Esophagus muscularis mucosa (tissue), 4 donors: ENCODE results near the gene GDA. TPM values are rescaled to one million over a fixed set of nuclear protein-coding genes. Genes with fewer than 3 reads are reported as not detected.

Experiments
- DNase-seq: peaks from one replicate; pipeline ENCODE4 v3.0.0-alpha.2; 2017; ENCODE audit errors: extremely low spot score
- H3K27ac ChIP-seq, 4 donors: fragments of 200-600 bp; sonication (generic); replicated peaks in 1 of 4; 1 replicate in 3 of 4; 2 replicates in 1 of 4; pipeline ENCODE4 v1.5.1; 2016 to 2019; ENCODE audit warnings: mild to moderate bottlenecking in 1 of 4
- H3K27me3 ChIP-seq, 4 donors: fragments of 200-600 bp; sonication (generic); one replicate each; pipeline versions ENCODE4 v1.5.1 to v1.6.0; 2016 to 2019
- H3K36me3 ChIP-seq, 4 donors: fragments of 200-600 bp; sonication (generic); one replicate each; pipeline ENCODE4 v1.5.1; 2016 to 2019
- H3K4me1 ChIP-seq, 4 donors: fragments of 200-600 bp; sonication (generic); one replicate each; pipeline ENCODE4 v1.5.1; 2016 to 2019
- H3K4me3 ChIP-seq, 4 donors: fragments of 200-600 bp; sonication (generic); 1 replicate in 2 of 4; 2 replicates in 2 of 4; pipeline ENCODE4 v1.5.1; 2016 to 2019; ENCODE audit warnings: mild to moderate bottlenecking in 4 of 4, moderate library complexity in 1 of 4
- H3K9me3 ChIP-seq, 4 donors: fragments of 200-600 bp; sonication (generic); 1 replicate in 3 of 4; 2 replicates in 1 of 4; pipeline ENCODE4 v1.5.1; 2016 to 2019
- CTCF ChIP-seq, 3 experiments: fragments of 200-600 bp in 2 of 3; fragments of 450-650 bp in 1 of 3; sonication (generic) in 2 of 3; IDR thresholded peaks; one replicate each; pipeline ENCODE4 v1.5.1; 2017 to 2019; ENCODE audit warnings: antibody characterized with exemption in 3 of 3, mild to moderate bottlenecking in 2 of 3, moderate library complexity in 1 of 3
- EP300 ChIP-seq: sonication (generic); formaldehyde crosslinking; IDR thresholded peaks from one replicate; pipeline ENCODE4 v1.6.1; 2017; ENCODE audit warnings: antibody characterized with exemption
- POLR2A ChIP-seq: fragments of 450-650 bp; IDR thresholded peaks from one replicate; pipeline ENCODE4 v1.6.1; 2017; ENCODE audit warnings: antibody characterized with exemption, moderate library complexity, mild to moderate bottlenecking, low read depth
- POLR2AphosphoS5 ChIP-seq, 2 donors: sonication (generic); formaldehyde crosslinking; IDR thresholded peaks; one replicate each; pipeline ENCODE4 v1.6.1; 2017; ENCODE audit warnings: antibody characterized with exemption in 2 of 2
- WGBS: methylation state at CpG from one replicate; pipeline ENCODE4 v1.1.5; 2018; 5-methylcytosine and 5-hydroxymethylcytosine counted together
- intact Hi-C: fragments of 100-400 bp; cut with DNase I; formaldehyde crosslinking; loops from one replicate; pipeline ENCODE4 v1.15.1; 2023
- total RNA-seq, 4 donors: library from RNA; depleted of rRNA; stranded (reverse); fragments of >200 nt; gene quantifications; one replicate each; pipeline versions ENCODE4 v1.1.0 to v1.2.1, GENCODE V29; 2016

The GDA gene
- total RNA-seq, 4 donors from 2014 or later: not detected

- no peak for DNase-seq
- Histone ChIP-seq H3K4me3 (no peak overlapping the region), H3K4me1 (peaks cover 0 to 11% (median 8%) of the 10 kb centered on the region in 4 donors), H3K27me3 (peaks cover 0 to 53% (median 14%) of the 10 kb centered on the region in 4 donors), H3K9me3 (no peaks in the 10 kb centered on the region), H3K27ac (no peak overlapping the region), H3K36me3 (no peaks in the 10 kb centered on the region)
- WGBS: 66% methylated on average over 6 of the region's 6 CpGs
- intact Hi-C loops: no loop called here
- TF ChIP-seq EP300: no peak
- no peak for TF ChIP-seq CTCF (IDR thresholded peaks at IDR 0.05)
- TF ChIP-seq POLR2A: no peak
- no peak for TF ChIP-seq POLR2AphosphoS5 (IDR thresholded peaks at IDR 0.05)
Observed at GRCh38 chr9:72150661-72151060, 1.4 kb downstream of the GDA start.

- Histone ChIP-seq H3K27me3 (peaks cover 0 to 50% (median 14%) of the 10 kb centered on the region in 4 donors), H3K4me3 (no peak overlapping the region), H3K9me3 (no peaks in the 10 kb centered on the region), H3K36me3 (no peaks in the 10 kb centered on the region), H3K4me1 (peaks cover 0 to 11% (median 8%) of the 10 kb centered on the region in 4 donors), H3K27ac (no peak overlapping the region)
- no peak for DNase-seq
- no peak for TF ChIP-seq EP300
- TF ChIP-seq CTCF (IDR thresholded peaks at IDR 0.05): no peak
- no peak for TF ChIP-seq POLR2A
- no peak for TF ChIP-seq POLR2AphosphoS5 (IDR thresholded peaks at IDR 0.05)
- intact Hi-C loops: no loop called here
Observed at GRCh38 chr9:72151104-72151503, 1.9 kb downstream of the GDA start.

GRCh38 chr9:72154468-72155285 is 5.4 kb downstream of the GDA start:
- no peaks in the 10 kb centered on the region for H3K36me3 ChIP-seq
- peaks cover 0 to 22% (median 4%) of the 10 kb centered on the region in 4 donors for H3K27me3 ChIP-seq
- peaks cover 0 to 2% (median 1%) of the 10 kb centered on the region in 4 donors for H3K4me1 ChIP-seq
- H3K4me3 ChIP-seq: no peak overlapping the region
- no peak for TF ChIP-seq EP300
- no peak for TF ChIP-seq CTCF (IDR thresholded peaks at IDR 0.05)
- no peak overlapping the region for H3K27ac ChIP-seq
- intact Hi-C loops: no loop called here
- WGBS: 83% methylated on average over 9 of the region's 9 CpGs
- no peaks in the 10 kb centered on the region for H3K9me3 ChIP-seq
- no peak for DNase-seq

DNA sequence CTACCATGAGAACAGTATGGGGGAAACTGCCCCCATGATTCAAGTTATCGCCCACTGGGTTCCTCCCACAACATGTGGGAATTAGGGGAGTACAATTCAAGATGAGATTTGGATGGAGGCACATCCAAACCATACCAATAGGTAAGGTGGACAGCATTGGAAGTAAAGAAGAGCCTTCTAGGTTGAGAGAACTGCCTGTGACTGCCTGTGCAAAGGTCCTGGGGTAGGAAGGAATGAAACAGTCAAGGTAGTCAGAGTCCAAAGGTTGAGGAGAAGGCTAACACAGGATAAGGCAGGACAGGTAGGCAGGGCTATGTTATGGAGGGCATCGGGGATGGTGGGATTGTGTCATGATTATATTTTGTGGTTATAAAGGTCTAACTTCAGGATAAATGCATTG is 6.1 kb downstream of the GDA start:
- no peaks in the 10 kb centered on the region for H3K9me3 ChIP-seq
- no peak for DNase-seq
- no peaks in the 10 kb centered on the region for H3K4me1 ChIP-seq
- H3K27me3 ChIP-seq: peaks cover 0 to 16% (median 0%) of the 10 kb centered on the region in 4 donors
- no peak for TF ChIP-seq POLR2AphosphoS5 (IDR thresholded peaks at IDR 0.05)
- no peak for TF ChIP-seq EP300
- no peak for TF ChIP-seq CTCF (IDR thresholded peaks at IDR 0.05)
- no peak for TF ChIP-seq POLR2A
- H3K36me3 ChIP-seq: no peaks in the 10 kb centered on the region
- 83% methylated on average over 2 of the region's 2 CpGs for WGBS
- no peak overlapping the region for H3K4me3 ChIP-seq
- intact Hi-C loops: no loop called here
- H3K27ac ChIP-seq: no peak overlapping the region

DNA sequence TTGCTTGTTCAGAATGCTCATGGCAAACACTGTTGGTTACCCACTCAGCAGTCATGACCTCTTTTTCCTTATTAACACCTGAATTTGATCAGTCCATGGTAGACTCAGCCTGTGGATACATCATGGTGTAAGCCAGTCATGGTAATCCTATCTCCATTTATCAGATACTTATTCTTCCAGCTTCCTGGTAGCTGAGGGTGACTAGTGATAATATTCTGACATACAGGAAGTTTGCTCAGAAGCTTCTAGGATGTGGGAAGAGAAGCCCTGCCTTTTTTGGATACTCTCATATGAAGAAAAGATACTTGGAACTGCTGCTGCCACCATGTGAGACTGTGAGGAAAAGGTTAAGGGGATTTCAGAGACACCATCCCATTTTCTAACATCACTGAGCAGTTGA is 7.3 kb downstream of the GDA start:
- H3K36me3 ChIP-seq: no peaks in the 10 kb centered on the region
- no peak for DNase-seq
- H3K4me1 ChIP-seq: no peaks in the 10 kb centered on the region
- TF ChIP-seq EP300 (no peak), POLR2AphosphoS5 (IDR thresholded peaks at IDR 0.05) (no peak), POLR2A (no peak), CTCF (IDR thresholded peaks at IDR 0.05) (no peak)
- H3K4me3 ChIP-seq: no peak overlapping the region
- H3K9me3 ChIP-seq: no peaks in the 10 kb centered on the region
- H3K27me3 ChIP-seq: peaks cover 0 to 4% (median 0%) of the 10 kb centered on the region in 4 donors
- H3K27ac ChIP-seq: no peak overlapping the region
- intact Hi-C loops: no loop called here
